ENCODE data around the gene NKD2. TPM values are rescaled to one million over a fixed set of nuclear protein-coding genes. Genes with fewer than 3 reads are reported as not detected.
"Not testable (repeated sequence)": the region's sequence is repeated elsewhere in the genome, so short reads cannot be mapped to it uniquely, and the experiment has no call there.

NKD2 gene
- total RNA-seq, 2 experiments from 2014 or later = 1.4 to 2.5 TPM

GRCh38 chr5:1018596-1018995 is 10.0 kb downstream of the NKD2 start:
- Mint-ChIP-seq H3K36me3 (ENCODE audit: low read depth) (no peaks in the 10 kb centered on the region), H3K9me3 (no peaks in the 10 kb centered on the region), H3K27me3 (ENCODE audit: low read depth) (no peaks in the 10 kb centered on the region), H3K4me3 (no peak overlapping the region), H3K27ac (no peak overlapping the region), H3K4me1 (ENCODE audit: low read depth) (no peaks in the 10 kb centered on the region)
- intact Hi-C loops (cut with micrococcal nuclease) = no loop called here
- CTCF ChIA-PET = interaction anchor here (0.5 to 1.5 kb wide), 2 partner anchors 120 to 285 kb away, joined by 3 read pairs; no protein-coding TSS in a partner anchor
- no peak for DNase-seq

DNA sequence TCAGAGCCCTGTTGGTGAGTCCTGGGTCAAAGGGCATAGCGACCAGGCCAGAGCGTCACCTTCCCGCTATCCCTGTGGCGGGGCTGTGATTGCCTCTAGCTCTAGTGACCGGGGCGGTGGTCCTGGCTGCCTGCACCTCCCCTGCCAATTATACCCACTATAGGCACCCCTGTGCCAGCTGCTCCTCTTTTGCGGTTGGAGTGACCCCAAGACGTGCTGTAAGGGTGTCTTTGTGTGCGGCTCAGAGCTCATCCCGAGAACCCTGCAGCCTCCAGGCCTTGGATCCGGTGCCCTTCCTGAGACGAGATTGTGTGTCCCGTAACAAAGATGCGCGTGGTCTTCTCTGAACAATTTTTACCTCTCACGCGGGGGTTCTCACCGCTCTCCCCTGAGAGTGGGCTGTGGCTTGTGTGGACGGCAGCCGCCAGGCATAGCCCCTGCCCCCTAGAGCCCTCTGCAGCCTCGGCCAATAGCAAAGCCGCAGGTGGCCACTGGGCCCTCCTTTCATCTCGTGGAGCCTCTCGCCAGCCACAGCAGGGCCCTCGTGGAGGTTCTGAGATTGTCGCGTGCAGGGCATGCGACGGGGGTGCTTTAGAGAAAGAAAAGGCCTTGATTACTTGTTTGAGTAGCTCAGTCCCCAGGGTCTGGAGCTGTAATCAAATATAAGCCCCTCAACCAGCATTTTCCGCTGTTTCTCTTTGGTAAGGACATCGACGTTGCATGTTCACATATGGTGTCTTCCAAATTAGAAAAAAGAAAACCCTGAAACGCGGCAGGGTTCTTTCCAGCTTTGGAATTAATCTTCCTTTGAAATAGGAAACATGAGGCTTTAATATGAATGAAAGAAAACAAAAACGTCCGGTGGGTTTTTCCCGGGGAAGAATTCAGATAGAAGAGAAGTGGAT is 10.7 kb downstream of the NKD2 start:
- H3K4me3 Mint-ChIP-seq = no peak overlapping the region
- H3K9me3 Mint-ChIP-seq = no peaks in the 10 kb centered on the region
- intact Hi-C loops (cut with micrococcal nuclease) = no loop called here
- no peaks in the 10 kb centered on the region for H3K36me3 Mint-ChIP-seq (ENCODE audit: low read depth)
- DNase-seq = no peak
- H3K4me1 Mint-ChIP-seq (ENCODE audit: low read depth) = no peaks in the 10 kb centered on the region
- H3K27ac Mint-ChIP-seq = no peak overlapping the region
- CTCF ChIA-PET = interaction anchor here (1.5 kb wide), 1 partner anchor 119 kb away, joined by 3 read pairs; no protein-coding TSS in a partner anchor
- no peaks in the 10 kb centered on the region for H3K27me3 Mint-ChIP-seq (ENCODE audit: low read depth)

GRCh38 chr5:1020452-1020961 is 11.9 kb downstream of the NKD2 start:
- H3K27me3 Mint-ChIP-seq (ENCODE audit: low read depth) = no peaks in the 10 kb centered on the region
- DNase-seq = no peak
- intact Hi-C loops (cut with micrococcal nuclease) = no loop called here
- H3K9me3 Mint-ChIP-seq = no peaks in the 10 kb centered on the region
- no peaks in the 10 kb centered on the region for H3K4me1 Mint-ChIP-seq (ENCODE audit: low read depth)
- CTCF ChIA-PET = no interaction called here
- no peak overlapping the region for H3K27ac Mint-ChIP-seq
- H3K36me3 Mint-ChIP-seq (ENCODE audit: low read depth) = no peaks in the 10 kb centered on the region
- no peak overlapping the region for H3K4me3 Mint-ChIP-seq

DNA sequence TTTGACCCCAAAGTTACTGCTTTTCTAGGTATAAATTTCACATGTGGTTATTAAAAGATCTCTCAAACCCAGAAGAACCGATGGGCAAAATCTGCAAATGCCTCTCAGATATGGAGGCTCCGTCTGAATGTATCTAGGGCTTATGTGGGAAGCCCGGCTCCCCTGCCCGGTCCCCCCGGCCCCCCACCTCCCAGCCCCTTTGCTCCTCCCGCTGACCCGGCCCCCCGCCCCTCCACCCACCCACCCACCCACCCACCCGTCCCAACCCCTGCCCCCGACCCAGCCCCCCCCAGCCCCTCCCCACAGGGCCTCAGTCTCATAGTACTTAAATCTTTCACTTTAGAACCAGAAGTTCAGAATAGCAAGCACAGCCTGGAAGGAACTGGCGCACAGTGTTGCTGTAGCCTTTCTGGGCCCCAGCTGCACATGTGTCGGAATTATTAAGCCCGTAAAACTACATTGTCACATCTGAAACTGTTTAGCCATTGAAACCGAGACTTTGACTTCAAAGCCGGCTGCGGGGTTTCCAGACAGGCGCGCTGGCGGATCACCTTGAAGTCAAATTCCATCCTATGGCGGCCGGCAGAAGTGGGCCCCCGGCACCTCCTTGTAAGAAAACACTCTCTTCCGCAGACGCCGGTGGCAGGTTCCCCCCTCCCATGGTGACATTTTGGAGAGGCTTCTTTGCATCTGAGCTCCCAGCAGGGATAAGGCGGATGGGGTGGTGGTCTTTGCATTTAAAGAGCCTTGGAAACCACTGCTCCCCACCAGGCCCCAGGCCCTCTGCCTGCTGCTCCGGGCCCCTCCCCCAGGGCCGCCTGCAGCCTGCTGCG is 12.8 kb downstream of the NKD2 start:
- intact Hi-C loops (cut with micrococcal nuclease) = no loop called here
- DNase-seq = no peak
- H3K4me1 Mint-ChIP-seq (ENCODE audit: low read depth) = no peaks in the 10 kb centered on the region
- H3K4me3 Mint-ChIP-seq = no peak overlapping the region
- CTCF ChIA-PET = no interaction called here
- H3K27me3 Mint-ChIP-seq (ENCODE audit: low read depth) = no peaks in the 10 kb centered on the region
- H3K36me3 Mint-ChIP-seq (ENCODE audit: low read depth) = no peaks in the 10 kb centered on the region
- H3K27ac Mint-ChIP-seq = no peak overlapping the region
- no peaks in the 10 kb centered on the region for H3K9me3 Mint-ChIP-seq

DNA sequence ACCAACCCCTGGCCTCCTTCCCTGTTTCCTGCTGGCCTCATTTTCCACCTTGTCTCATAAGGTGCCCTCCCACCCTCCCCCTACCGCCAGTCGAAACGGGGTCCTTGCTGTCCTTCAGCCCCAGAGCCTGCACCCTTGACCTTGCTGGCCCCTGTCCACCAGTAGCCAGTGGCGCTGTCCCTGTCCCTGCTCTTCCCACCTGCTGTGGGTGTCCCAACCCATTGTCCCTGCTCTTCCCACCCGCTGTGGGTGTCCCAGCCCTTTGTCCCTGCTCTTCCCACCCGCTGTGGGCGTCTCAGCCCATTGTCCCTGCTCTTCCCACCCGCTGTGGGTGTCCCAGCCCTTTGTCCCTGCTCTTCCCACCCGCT is 13.4 kb downstream of the NKD2 start:
- H3K9me3 Mint-ChIP-seq; DNase-seq; H3K36me3 Mint-ChIP-seq (ENCODE audit: low read depth); intact Hi-C loops (cut with micrococcal nuclease); H3K4me3 Mint-ChIP-seq; H3K27me3 Mint-ChIP-seq (ENCODE audit: low read depth); H3K4me1 Mint-ChIP-seq (ENCODE audit: low read depth); H3K27ac Mint-ChIP-seq; CTCF ChIA-PET: not testable (repeated sequence)

DNA sequence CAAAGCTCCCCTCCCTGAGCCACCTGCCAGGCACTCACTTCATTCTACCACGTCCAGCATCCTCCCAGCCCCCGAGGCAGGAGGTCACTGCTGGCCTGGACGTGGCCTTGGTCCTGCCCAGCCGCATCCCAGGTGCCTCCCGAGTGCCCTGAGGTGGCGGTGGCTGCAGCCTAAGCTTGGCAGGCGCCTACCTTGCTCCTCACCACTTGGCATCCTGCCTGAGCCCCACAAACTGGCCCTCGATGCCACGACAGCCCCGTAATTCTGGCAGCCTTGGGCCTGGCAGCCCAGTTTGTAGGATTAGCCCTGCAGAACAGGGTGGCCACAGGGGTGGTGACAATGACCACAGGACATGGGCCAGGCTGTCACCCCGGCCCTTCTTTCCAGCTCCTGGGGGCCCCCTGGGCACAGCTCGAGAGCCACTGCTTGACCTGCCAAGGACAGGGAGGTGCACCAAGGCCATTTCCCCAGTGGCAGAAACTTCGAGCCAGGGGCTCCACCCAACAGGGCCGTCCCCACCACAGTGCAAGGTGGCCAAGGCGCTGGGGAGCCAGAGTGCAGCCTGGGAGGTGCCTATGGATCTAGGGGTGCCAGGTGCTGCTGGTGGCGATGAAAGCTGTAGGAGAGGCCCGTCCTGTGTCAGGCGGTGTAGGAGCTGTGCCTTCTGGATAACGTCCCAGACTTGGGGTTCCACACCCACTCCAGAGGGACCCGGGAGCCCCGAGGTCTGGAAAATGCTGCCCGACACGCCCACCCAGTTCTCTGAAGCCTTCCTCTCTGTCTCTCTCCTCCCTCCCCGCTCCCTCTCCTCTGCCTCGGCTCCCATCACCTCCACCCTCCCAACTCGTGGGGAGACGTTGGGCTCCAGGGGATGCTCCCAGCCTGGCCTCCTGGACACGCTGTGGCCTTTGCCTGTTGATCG is 18.4 kb downstream of the NKD2 start:
- Mint-ChIP-seq H3K36me3 (ENCODE audit: low read depth) (no peaks in the 10 kb centered on the region), H3K4me1 (ENCODE audit: low read depth) (no peaks in the 10 kb centered on the region), H3K27me3 (ENCODE audit: low read depth) (no peaks in the 10 kb centered on the region), H3K4me3 (no peak overlapping the region), H3K9me3 (no peaks in the 10 kb centered on the region), H3K27ac (no peak overlapping the region)
- intact Hi-C loops (cut with micrococcal nuclease) = no loop called here
- DNase-seq = no peak
- CTCF ChIA-PET = interaction anchor here (0.7 kb wide), 1 partner anchor 41 kb away, joined by 3 read pairs; no protein-coding TSS in a partner anchor

DNA sequence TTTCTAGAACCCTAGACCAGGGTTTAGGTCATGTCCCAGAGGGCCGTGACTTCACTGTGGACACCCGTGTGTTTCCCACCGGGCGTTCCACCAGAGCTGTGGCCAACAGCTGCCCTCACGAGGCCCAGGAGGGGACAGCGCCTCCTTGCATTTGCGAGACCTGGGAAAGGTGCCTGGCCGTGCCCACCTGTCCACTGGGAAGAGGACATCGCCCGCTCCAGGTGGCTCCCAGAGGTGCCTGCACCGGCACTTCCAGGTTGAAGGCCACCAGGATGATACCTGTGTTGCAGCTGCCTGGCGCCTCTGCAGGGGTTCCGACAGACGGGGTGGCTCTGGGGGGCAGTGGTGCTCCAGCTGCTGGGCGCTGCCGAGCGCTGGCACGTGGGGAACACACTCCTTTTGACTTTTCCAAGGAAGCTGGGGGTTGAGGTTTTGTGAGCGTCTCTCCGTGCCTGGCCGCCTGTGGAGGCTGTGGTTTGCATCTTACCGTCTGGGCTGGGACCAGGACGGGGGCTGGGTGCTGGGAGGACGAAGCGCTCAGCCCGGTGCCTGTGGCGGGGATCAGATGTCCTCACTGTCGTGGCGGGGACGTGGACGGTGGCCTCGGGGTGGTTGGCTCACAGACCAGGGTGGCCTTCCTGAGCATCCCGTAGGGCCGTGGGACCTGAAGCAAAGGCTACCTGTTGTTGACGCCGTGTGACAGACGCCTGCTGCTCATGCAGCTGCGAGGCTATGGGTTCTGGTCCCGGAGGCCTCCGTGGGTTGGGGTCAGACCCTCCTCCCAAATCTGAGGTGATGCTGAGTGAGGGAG is 19.2 kb downstream of the NKD2 start:
- CTCF ChIA-PET = no interaction called here
- Mint-ChIP-seq H3K4me1 (ENCODE audit: low read depth) (no peaks in the 10 kb centered on the region), H3K27ac (no peak overlapping the region), H3K9me3 (no peaks in the 10 kb centered on the region), H3K4me3 (no peak overlapping the region), H3K36me3 (ENCODE audit: low read depth) (no peaks in the 10 kb centered on the region), H3K27me3 (ENCODE audit: low read depth) (no peaks in the 10 kb centered on the region)
- intact Hi-C loops (cut with micrococcal nuclease) = no loop called here
- DNase-seq = no peak

- CTCF ChIA-PET = no interaction called here
- Mint-ChIP-seq H3K27ac (no peak overlapping the region), H3K4me3 (no peak overlapping the region), H3K36me3 (ENCODE audit: low read depth) (no peaks in the 10 kb centered on the region), H3K4me1 (ENCODE audit: low read depth) (no peaks in the 10 kb centered on the region), H3K9me3 (no peaks in the 10 kb centered on the region), H3K27me3 (ENCODE audit: low read depth) (no peaks in the 10 kb centered on the region)
- intact Hi-C loops (cut with micrococcal nuclease) = no loop called here
- DNase-seq = no peak
Measured at GRCh38 chr5:1028481-1029281, 20.1 kb downstream of the NKD2 start.

DNA sequence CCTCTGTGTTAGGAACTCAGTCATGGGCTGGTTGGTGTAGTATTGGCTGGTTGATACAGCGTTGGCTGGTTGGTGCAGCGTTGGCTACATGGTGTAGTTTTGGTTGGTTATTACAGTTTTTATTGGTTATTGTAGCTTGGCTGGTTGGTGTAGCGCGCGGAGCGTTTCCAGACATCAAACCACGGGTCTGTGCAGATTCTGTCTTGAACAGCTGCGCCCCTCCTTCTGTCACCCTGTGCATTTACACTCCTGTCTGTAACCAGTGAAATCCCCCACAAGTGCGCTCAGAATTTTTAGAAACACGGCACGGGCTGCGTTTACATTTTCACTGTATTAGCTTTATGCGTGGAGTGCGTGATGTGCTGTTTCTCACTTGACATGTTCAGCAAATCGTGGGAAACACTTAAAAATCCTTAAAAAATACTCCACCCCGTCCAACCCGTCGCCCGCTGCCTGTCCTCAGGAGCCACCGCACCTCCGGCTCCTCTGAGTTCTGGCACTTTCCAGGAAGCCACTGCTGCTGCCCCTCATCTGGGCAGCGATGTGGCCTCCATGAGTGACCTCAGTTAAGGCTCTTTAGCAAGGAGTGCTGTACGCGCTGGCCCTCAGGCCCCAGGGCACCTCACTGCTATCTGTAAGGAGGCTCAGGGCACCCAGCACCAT is 20.8 kb downstream of the NKD2 start:
- no peaks in the 10 kb centered on the region for H3K4me1 Mint-ChIP-seq (ENCODE audit: low read depth)
- no peaks in the 10 kb centered on the region for H3K9me3 Mint-ChIP-seq
- DNase-seq = no peak
- H3K27ac Mint-ChIP-seq = no peak overlapping the region
- no peaks in the 10 kb centered on the region for H3K27me3 Mint-ChIP-seq (ENCODE audit: low read depth)
- intact Hi-C loops (cut with micrococcal nuclease) = no loop called here
- no peaks in the 10 kb centered on the region for H3K36me3 Mint-ChIP-seq (ENCODE audit: low read depth)
- no peak overlapping the region for H3K4me3 Mint-ChIP-seq
- CTCF ChIA-PET = interaction anchor here (0.6 kb wide), 1 partner anchor 22 kb away, joined by 3 read pairs; no protein-coding TSS in a partner anchor

DNA sequence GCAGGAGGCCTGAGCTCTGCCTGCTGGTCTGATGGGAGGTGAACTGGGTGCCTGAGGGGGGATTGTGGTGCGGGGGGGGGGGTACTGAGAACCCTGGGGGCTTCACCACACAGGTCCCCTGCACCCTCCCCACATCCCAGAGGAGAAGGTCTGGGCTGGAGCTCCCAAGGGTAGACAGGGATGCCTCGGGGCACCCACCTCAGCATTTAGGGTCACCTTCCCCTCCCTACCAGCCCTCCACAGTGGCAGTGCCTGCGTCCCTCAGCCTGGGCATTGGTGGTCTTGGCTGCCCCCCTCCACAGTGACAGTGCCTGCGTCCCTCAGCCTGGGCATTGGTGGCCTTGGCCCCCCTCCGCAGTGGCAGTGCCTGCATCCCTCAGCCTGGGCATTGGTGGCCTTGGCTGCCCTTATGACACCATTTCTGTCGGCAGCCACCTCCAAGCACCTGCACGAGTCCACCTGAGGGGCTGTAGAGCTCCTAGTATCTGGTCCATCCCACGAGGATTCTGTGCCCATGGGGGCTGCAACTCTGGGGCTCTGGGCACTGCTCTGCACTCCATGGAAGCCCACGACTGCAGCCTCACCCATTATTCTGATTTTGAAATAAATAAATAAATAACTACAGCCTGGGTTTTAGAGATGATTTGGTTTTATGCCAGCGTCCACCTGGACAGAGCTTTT is 21.5 kb downstream of the NKD2 start:
- Mint-ChIP-seq H3K36me3 (ENCODE audit: low read depth) (no peaks in the 10 kb centered on the region), H3K27ac (no peak overlapping the region)
- CTCF ChIA-PET = interaction anchor here (0.6 kb wide), 1 partner anchor 23 kb away, joined by 3 read pairs; no protein-coding TSS in a partner anchor

More for the DNA sequence above, 21.5 kb downstream of the NKD2 start:
- Mint-ChIP-seq H3K4me3 (no peak overlapping the region), H3K27me3 (ENCODE audit: low read depth) (no peaks in the 10 kb centered on the region), H3K4me1 (ENCODE audit: low read depth) (no peaks in the 10 kb centered on the region), H3K9me3 (no peaks in the 10 kb centered on the region)
- DNase-seq = no peak
- intact Hi-C loops (cut with micrococcal nuclease) = no loop called here
